ENCODE data around the gene HIVEP1. TPM values are rescaled to one million over a fixed set of nuclear protein-coding genes. Genes with fewer than 3 reads are reported as not detected.

The HIVEP1 gene
- total and polyA plus RNA-seq, 2 of the 13 experiments (the other 11 are each of a cell fraction or from before 2014, with no cell fraction given): 7.4 to 9.9 TPM

DNA sequence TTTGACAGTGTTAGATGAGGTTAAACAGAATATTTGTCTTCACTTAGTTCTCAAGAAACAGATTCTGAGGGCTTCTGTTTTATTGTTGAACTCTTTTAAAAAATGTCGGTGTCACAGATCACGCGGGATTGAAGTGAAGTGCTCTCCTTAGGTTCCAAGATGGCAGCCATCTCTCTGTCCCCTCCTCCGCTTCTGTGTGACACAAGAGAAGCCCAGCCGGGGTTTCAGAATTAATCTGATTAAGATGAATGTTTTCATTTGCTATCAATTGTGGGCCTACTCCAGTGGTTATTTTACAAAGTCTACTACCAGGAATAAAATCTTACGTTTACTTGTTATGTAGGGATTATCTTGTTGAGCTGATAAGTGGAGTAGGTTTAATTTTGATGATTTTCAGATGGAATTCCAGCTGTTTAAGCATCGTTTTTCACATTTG lies 10.9 kb downstream of the HIVEP1 start:
- 97% methylated on average over 7 of the region's 7 CpGs for WGBS (ENCODE audit: low lambda C conversion rate)
- POLR2A ChIA-PET: no interaction called here
- no peak overlapping the region for H2AFZ ChIP-seq (ENCODE audit: low read length)
- no peak overlapping the region for H3K4me3 ChIP-seq (replicated peaks in 1 of 3; ENCODE audit: insufficient read depth in 1 of 3, low read depth in 2 of 3, low read length in 3 of 3)
- no peak for TF ChIP-seq RFX1 (IDR thresholded peaks at IDR 0.05)
- TF ChIP-seq ZNF292 (CRISPR knock-in tag; IDR thresholded peaks at IDR 0.05; ENCODE audit: borderline replicate concordance, low read depth): no peak
- TF ChIP-seq KMT2B (CRISPR knock-in tag; IDR thresholded peaks at IDR 0.05): no peak
- TF ChIP-seq, protein P1, sequence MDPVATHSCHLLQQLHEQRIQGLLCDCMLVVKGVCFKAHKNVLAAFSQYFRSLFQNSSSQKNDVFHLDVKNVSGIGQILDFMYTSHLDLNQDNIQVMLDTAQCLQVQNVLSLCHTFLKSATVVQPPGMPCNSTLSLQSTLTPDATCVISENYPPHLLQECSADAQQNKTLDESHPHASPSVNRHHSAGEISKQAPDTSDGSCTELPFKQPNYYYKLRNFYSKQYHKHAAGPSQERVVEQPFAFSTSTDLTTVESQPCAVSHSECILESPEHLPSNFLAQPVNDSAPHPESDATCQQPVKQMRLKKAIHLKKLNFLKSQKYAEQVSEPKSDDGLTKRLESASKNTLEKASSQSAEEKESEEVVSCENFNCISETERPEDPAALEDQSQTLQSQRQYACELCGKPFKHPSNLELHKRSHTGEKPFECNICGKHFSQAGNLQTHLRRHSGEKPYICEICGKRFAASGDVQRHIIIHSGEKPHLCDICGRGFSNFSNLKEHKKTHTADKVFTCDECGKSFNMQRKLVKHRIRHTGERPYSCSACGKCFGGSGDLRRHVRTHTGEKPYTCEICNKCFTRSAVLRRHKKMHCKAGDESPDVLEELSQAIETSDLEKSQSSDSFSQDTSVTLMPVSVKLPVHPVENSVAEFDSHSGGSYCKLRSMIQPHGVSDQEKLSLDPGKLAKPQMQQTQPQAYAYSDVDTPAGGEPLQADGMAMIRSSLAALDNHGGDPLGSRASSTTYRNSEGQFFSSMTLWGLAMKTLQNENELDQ (CRISPR knock-in tag; IDR thresholded peaks at IDR 0.05; ENCODE audit: borderline replicate concordance): no peak
- TF ChIP-seq SOX13 (IDR thresholded peaks at IDR 0.05): no peak
- no peak for TF ChIP-seq SOX13 (CRISPR knock-in tag; conservative IDR thresholded peaks at IDR 0.05 in 1 of 2, IDR thresholded peaks at IDR 0.05 in 1 of 2)
- TF ChIP-seq EED (CRISPR knock-in tag; IDR thresholded peaks at IDR 0.05): no peak
- no peak for TF ChIP-seq SRSF9 (IDR thresholded peaks at IDR 0.05; ENCODE audit: borderline replicate concordance, insufficient read depth, low read depth, low read length, poor library complexity, severe bottlenecking)
- TF ChIP-seq, protein P2, sequence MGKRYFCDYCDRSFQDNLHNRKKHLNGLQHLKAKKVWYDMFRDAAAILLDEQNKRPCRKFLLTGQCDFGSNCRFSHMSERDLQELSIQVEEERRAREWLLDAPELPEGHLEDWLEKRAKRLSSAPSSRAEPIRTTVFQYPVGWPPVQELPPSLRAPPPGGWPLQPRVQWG (CRISPR knock-in tag; IDR thresholded peaks at IDR 0.05; ENCODE audit: borderline replicate concordance, low read depth): no peak
- TF ChIP-seq AGO1 (IDR thresholded peaks at IDR 0.05; ENCODE audit: low read depth, low read length, poor library complexity, severe bottlenecking): no peak
- TF ChIP-seq SETDB1 (CRISPR knock-in tag; IDR thresholded peaks at IDR 0.05; ENCODE audit: borderline replicate concordance): no peak
- no peak for TF ChIP-seq ZNF720 (CRISPR knock-in tag; IDR thresholded peaks at IDR 0.05)
- TF ChIP-seq, protein P3, sequence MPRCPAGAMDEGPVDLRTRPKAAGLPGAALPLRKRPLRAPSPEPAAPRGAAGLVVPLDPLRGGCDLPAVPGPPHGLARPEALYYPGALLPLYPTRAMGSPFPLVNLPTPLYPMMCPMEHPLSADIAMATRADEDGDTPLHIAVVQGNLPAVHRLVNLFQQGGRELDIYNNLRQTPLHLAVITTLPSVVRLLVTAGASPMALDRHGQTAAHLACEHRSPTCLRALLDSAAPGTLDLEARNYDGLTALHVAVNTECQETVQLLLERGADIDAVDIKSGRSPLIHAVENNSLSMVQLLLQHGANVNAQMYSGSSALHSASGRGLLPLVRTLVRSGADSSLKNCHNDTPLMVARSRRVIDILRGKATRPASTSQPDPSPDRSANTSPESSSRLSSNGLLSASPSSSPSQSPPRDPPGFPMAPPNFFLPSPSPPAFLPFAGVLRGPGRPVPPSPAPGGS (CRISPR knock-in tag; IDR thresholded peaks at IDR 0.05): no peak
- TF ChIP-seq ZFAT (CRISPR knock-in tag; conservative IDR thresholded peaks at IDR 0.05): no peak
- TF ChIP-seq, protein P4, sequence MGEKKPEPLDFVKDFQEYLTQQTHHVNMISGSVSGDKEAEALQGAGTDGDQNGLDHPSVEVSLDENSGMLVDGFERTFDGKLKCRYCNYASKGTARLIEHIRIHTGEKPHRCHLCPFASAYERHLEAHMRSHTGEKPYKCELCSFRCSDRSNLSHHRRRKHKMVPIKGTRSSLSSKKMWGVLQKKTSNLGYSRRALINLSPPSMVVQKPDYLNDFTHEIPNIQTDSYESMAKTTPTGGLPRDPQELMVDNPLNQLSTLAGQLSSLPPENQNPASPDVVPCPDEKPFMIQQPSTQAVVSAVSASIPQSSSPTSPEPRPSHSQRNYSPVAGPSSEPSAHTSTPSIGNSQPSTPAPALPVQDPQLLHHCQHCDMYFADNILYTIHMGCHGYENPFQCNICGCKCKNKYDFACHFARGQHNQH (CRISPR knock-in tag; IDR thresholded peaks at IDR 0.05): no peak
- no peak for TF ChIP-seq U2AF1 (optimal IDR thresholded peaks at IDR 0.05; ENCODE audit: low read depth, low read length)
- no peak for TF ChIP-seq HMG20A (CRISPR knock-in tag; IDR thresholded peaks at IDR 0.05; ENCODE audit: borderline replicate concordance)
- TF ChIP-seq RFXANK (CRISPR knock-in tag; IDR thresholded peaks at IDR 0.05): no peak
- no peak for TF ChIP-seq CBFB (CRISPR knock-in tag; IDR thresholded peaks at IDR 0.05)
- H4K20me1 ChIP-seq (ENCODE audit: insufficient read depth, low read length): no peaks in the 10 kb centered on the region
- intact Hi-C loops (cut with micrococcal nuclease; ENCODE audit: unreplicated experiment) (no loop called here), in situ Hi-C loops (cut with HindIII; ENCODE audit: extremely low pct_ligation_motif_present, low pct_unique_long_range_greater_than_20kb) (no loop called here)
- peaks cover 12% of the 10 kb centered on the region for H3K79me2 ChIP-seq (ENCODE audit: insufficient read depth, low read length)
- FAIRE-seq (no peak), ATAC-seq (no peak), DNase-seq (ENCODE audit: low spot score) (no peak)
- H3K27me3 ChIP-seq (ENCODE audit: control insufficient read depth in 1 of 2, insufficient read depth in 2 of 2, low read length in 2 of 2): no peaks in the 10 kb centered on the region
- H3K9me3 ChIP-seq (ENCODE audit: low read length): no peaks in the 10 kb centered on the region
- H3K27ac ChIP-seq (ENCODE audit: extremely low read length, insufficient read depth, low read length): no peak overlapping the region
- H3K4me1 ChIP-seq (ENCODE audit: insufficient read depth, low read length): peaks cover 8% of the 10 kb centered on the region; the same call in 1 of the 2 replicates
- BruUV-seq (replicated peaks): no TSS peak
- CTCF ChIA-PET (ENCODE audit: low intra/inter-chr PET ratio, low total read pairs): no interaction called here
- peaks cover 3 to 7% of the 10 kb centered on the region in 2 experiments for H3K36me3 ChIP-seq (replicated peaks in 1 of 2; ENCODE audit: control insufficient read depth in 1 of 2, insufficient read depth in 2 of 2, low read length in 2 of 2)
- no peak overlapping the region for H3K9ac ChIP-seq (ENCODE audit: insufficient read depth, low read depth, low read length)
- no peak overlapping the region for H3K4me2 ChIP-seq (ENCODE audit: low read depth, low read length)

Data from HepG2 (cell line).